Fibroblast of lung (primary cell): ENCODE results near the gene ITGB8. TPM values are rescaled to one million over a fixed set of nuclear protein-coding genes. Genes with fewer than 3 reads are reported as not detected.

Experiments used
- DNase-seq, 2 donors: peaks; one replicate each; pipeline versions ENCODE4 v3.0.0 to v3.0.0-alpha.2; 2010; ENCODE audit warnings: low read depth in 2 of 2
- H2AFZ ChIP-seq: 2 replicates; pipeline ENCODE4 v1.5.1; 2012; ENCODE audit warnings: low read length, control low read depth, inconsistent platforms
- H3K27ac ChIP-seq: 2 replicates; pipeline ENCODE4 v1.5.1; 2011; ENCODE audit warnings: low read length, control low read depth; ENCODE audit not compliant: insufficient read depth
- H3K27me3 ChIP-seq: 2 replicates; pipeline ENCODE4 v1.5.1; 2011; ENCODE audit warnings: mild to moderate bottlenecking, low read length; ENCODE audit not compliant: control insufficient read depth, insufficient read depth
- H3K36me3 ChIP-seq: 2 replicates; pipeline ENCODE4 v1.5.1; 2011; ENCODE audit warnings: low read length; ENCODE audit not compliant: control insufficient read depth, insufficient read depth
- H3K4me1 ChIP-seq: 2 replicates; pipeline ENCODE4 v1.5.1; 2011; ENCODE audit warnings: low read length; ENCODE audit not compliant: control insufficient read depth, insufficient read depth; ENCODE audit errors: extremely low read depth
- H3K4me2 ChIP-seq: 2 replicates; pipeline ENCODE4 v1.5.1; 2011; ENCODE audit warnings: low read length, control low read depth; ENCODE audit not compliant: insufficient read depth; ENCODE audit errors: extremely low read depth
- H3K4me3 ChIP-seq, 4 experiments: fragments of 200-600 bp in 1 of 4; sonication (generic) in 1 of 4; replicated peaks in 1 of 4; 2 replicates each; pipeline ENCODE4 v1.5.1; 2011 to 2016; ENCODE audit warnings: low read length in 4 of 4, low read depth in 3 of 4, mild to moderate bottlenecking in 3 of 4, control low read depth in 2 of 4, inconsistent platforms in 1 of 4, mixed read lengths in 1 of 4; ENCODE audit not compliant: insufficient read depth in 1 of 4; ENCODE audit errors: control extremely low read depth in 1 of 4
- H3K79me2 ChIP-seq: 2 replicates; pipeline ENCODE4 v1.5.1; 2012; ENCODE audit warnings: mild to moderate bottlenecking, low read length, inconsistent platforms; ENCODE audit not compliant: control insufficient read depth, insufficient read depth
- H3K9ac ChIP-seq: 2 replicates; pipeline ENCODE4 v1.5.1; 2011; ENCODE audit warnings: mild to moderate bottlenecking, low read length, control low read depth; ENCODE audit not compliant: insufficient read depth
- H3K9me3 ChIP-seq: 2 replicates; pipeline ENCODE4 v1.5.1; 2012; ENCODE audit warnings: low read depth, low read length; ENCODE audit not compliant: control insufficient read depth, insufficient read depth
- H4K20me1 ChIP-seq: 2 replicates; pipeline ENCODE4 v1.5.1; 2011; ENCODE audit warnings: low read length; ENCODE audit not compliant: control insufficient read depth, insufficient read depth; ENCODE audit errors: extremely low read depth
- EZH2 ChIP-seq: IDR thresholded peaks from 2 replicates; pipeline ENCODE4 v1.5.1; 2012; ENCODE audit warnings: low read length, control low read depth, mild to moderate bottlenecking; ENCODE audit errors: missing control alignments
- polyA plus RNA-seq, 2 donors: library from polyadenylated mRNA; depleted of rRNA in 1 of 2; stranded (reverse) in 1 of 2; unstranded in 1 of 2; fragments of >200 nt; gene quantifications; 2 replicates each; pipeline ENCODE4 v1.2.1, GENCODE V29; 2011 to 2012; ENCODE audit warnings: missing spikeins in 1 of 2
- total RNA-seq: library from RNA; depleted of rRNA; stranded (reverse); fragments of >200 nt; gene quantifications from 2 replicates; pipeline ENCODE4 v1.2.1, GENCODE V29; 2014
- TF ChIP-seq, protein P1 (sequence below), 2 donors: IDR thresholded peaks in 1 of 2; conservative IDR thresholded peaks in 1 of 2; 1 replicate in 1 of 2; 2 replicates in 1 of 2; pipeline ENCODE4 v1.5.1; 2011 to 2012; ENCODE audit warnings: low read length in 2 of 2, control low read depth in 1 of 2, inconsistent platforms in 1 of 2, low read depth in 1 of 2, mild to moderate bottlenecking in 1 of 2

Gene ITGB8
- total and polyA plus RNA-seq, 2 donors (not counting 1 experiment from before 2014, with no cell fraction given), result 3.8 to 100 TPM

DNA sequence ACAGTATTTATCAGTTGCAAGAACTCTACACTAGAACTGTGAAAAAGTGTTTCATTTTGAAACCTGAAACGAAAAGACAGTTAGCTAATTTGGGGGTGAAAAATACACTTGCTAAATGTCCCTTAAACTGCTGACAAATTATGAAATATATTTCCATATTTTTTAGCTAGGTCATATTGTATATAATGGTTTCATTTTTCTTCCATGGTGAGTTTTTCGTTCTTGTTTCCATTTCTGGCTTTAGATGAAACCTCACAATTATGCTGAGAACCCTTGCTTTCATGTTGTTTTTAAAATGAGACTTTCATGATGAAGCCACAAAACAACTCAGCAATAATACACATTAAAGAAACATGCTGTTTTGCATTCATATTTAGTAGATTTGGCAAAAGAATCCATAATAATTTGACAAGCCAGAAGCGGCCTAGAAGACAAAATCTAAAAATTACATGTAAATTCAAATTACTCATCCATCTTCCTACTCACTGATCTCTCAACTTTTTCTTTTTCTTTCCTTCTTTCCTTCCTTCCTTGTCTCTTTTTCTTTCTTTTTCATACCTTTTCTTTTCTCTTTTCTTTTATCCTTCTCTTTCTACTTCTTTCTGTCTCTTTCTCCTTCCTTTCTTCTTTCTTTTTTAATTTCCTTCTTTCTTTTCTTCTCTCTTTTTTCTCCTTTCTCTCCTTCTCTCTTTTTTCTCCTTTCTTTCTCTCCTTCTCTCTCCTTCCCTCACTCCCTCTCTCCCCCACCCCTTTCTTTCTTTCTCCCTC lies 46.5 kb upstream of the ITGB8 start:
- Histone ChIP-seq H3K4me3 (no peak overlapping the region), H3K27me3 (no peaks in the 10 kb centered on the region), H3K9me3 (no peaks in the 10 kb centered on the region), H3K27ac (no peak overlapping the region), H3K36me3 (no peaks in the 10 kb centered on the region), H2AFZ (no peak overlapping the region), H3K4me2 (no peak overlapping the region), H3K4me1 (no peaks in the 10 kb centered on the region), H3K79me2 (no peaks in the 10 kb centered on the region), H3K9ac (no peak overlapping the region), H4K20me1 (no peaks in the 10 kb centered on the region)
- TF ChIP-seq, protein P1, sequence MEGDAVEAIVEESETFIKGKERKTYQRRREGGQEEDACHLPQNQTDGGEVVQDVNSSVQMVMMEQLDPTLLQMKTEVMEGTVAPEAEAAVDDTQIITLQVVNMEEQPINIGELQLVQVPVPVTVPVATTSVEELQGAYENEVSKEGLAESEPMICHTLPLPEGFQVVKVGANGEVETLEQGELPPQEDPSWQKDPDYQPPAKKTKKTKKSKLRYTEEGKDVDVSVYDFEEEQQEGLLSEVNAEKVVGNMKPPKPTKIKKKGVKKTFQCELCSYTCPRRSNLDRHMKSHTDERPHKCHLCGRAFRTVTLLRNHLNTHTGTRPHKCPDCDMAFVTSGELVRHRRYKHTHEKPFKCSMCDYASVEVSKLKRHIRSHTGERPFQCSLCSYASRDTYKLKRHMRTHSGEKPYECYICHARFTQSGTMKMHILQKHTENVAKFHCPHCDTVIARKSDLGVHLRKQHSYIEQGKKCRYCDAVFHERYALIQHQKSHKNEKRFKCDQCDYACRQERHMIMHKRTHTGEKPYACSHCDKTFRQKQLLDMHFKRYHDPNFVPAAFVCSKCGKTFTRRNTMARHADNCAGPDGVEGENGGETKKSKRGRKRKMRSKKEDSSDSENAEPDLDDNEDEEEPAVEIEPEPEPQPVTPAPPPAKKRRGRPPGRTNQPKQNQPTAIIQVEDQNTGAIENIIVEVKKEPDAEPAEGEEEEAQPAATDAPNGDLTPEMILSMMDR (conservative IDR thresholded peaks at IDR 0.05 in 1 of 2, IDR thresholded peaks at IDR 0.05 in 1 of 2; ENCODE audit: low read depth in 1 of 2, low read length in 2 of 2), result no peak
- TF ChIP-seq EZH2, result no peak
- DNase-seq, result no peak

DNA sequence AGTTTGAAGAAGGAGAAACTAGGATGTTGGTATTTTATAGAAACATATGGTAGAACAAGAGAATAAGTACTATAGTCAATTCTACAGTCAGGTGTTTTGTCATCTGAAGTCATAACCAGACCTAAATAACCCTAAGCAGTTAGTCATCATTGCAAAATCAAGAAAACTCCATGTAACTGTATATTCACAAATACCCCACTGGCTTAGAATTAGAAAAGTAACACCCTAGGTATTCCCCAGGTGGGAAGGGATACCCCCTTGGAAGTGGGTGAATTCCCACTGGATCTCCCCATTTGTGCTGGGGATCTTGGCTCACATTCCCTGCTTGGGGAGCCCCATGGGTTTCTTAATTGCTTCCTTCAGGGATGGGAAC lies 45.9 kb upstream of the ITGB8 start:
- Histone ChIP-seq H4K20me1 (no peaks in the 10 kb centered on the region), H3K27ac (no peak overlapping the region), H3K27me3 (no peaks in the 10 kb centered on the region), H3K79me2 (no peaks in the 10 kb centered on the region), H3K4me2 (no peak overlapping the region), H3K9me3 (no peaks in the 10 kb centered on the region), H3K4me3 (no peak overlapping the region), H3K4me1 (no peaks in the 10 kb centered on the region), H3K9ac (no peak overlapping the region), H2AFZ (no peak overlapping the region), H3K36me3 (no peaks in the 10 kb centered on the region)
- DNase-seq, result no peak
- TF ChIP-seq, protein P1 (conservative IDR thresholded peaks at IDR 0.05 in 1 of 2, IDR thresholded peaks at IDR 0.05 in 1 of 2; ENCODE audit: low read depth in 1 of 2, low read length in 2 of 2), result no peak
- TF ChIP-seq EZH2, result no peak

DNA sequence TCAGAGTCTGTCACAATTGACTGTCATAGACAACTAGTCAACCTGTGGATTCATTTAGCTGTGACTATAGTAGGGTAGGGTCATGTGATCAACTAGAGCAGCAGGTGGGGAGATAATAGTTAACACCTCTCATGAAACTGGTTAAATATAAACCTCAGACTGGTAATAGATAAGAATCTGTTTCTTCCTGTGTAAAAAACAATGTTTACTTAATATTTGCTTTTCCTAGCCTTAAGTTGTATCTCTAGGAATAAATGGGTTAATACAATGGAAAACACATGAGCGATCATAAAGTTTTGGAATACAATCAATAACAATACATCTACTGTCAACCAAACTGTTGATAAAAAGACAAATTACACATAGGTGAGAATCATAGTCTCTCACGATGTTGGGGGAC lies 43.4 kb upstream of the ITGB8 start:
- TF ChIP-seq, protein P1 (conservative IDR thresholded peaks at IDR 0.05 in 1 of 2, IDR thresholded peaks at IDR 0.05 in 1 of 2; ENCODE audit: low read depth in 1 of 2, low read length in 2 of 2), result no peak

More for the DNA sequence above, 43.4 kb upstream of the ITGB8 start:
- Histone ChIP-seq H4K20me1 (no peaks in the 10 kb centered on the region), H3K4me3 (no peak overlapping the region), H2AFZ (no peak overlapping the region), H3K36me3 (no peaks in the 10 kb centered on the region), H3K4me2 (no peak overlapping the region), H3K9me3 (no peaks in the 10 kb centered on the region), H3K9ac (no peak overlapping the region), H3K27me3 (no peaks in the 10 kb centered on the region), H3K27ac (no peak overlapping the region), H3K79me2 (no peaks in the 10 kb centered on the region), H3K4me1 (no peaks in the 10 kb centered on the region)
- DNase-seq, result no peak
